IMR-90 (cell line): ENCODE results near the gene PRDM12. TPM values are rescaled to one million over a fixed set of nuclear protein-coding genes. Genes with fewer than 3 reads are reported as not detected.

Experiments
- ATAC-seq: fragments of 200-7000 bp; cut with Tn5 transposase; 2 replicates; pipeline ENCODE4 v1.9.1; 2020; ENCODE audit warnings: low read depth, mild to moderate bottlenecking, moderate library complexity
- BruUV-seq: library from RNA; stranded (reverse); fragments of 400-500 nt; replicated peaks from 2 replicates; lab custom pipeline; 2021; lab: Mats Ljungman, UMichigan
- CTCF ChIA-PET: fragments of 300-600 bp; formaldehyde crosslinking; extraction: SDS; loops from one replicate; lab custom pipeline; 2021; ENCODE audit warnings: antibody characterized with exemption; lab: Yijun Ruan, JAX
- POLR2A ChIA-PET: fragments of 300-600 bp; sonication (Branson Sonifier 250); formaldehyde crosslinking; loops from one replicate; lab custom pipeline; 2022; ENCODE audit warnings: antibody characterized with exemption; ENCODE audit not compliant: unreplicated experiment; lab: Charles Lee
- DNase-seq: peaks from one replicate; pipeline ENCODE4 v3.0.0; 2013
- H2AFZ ChIP-seq: replicated peaks from 2 replicates; pipeline ENCODE3; 2013; ENCODE audit warnings: low read length, mild to moderate bottlenecking; ENCODE audit not compliant: poor library complexity
- H2AK5ac ChIP-seq: 2 replicates; pipeline ENCODE4 v1.6.1; 2013; ENCODE audit warnings: low read depth, low read length, inconsistent platforms
- H2AK9ac ChIP-seq: replicated peaks from 2 replicates; pipeline ENCODE3; 2013; ENCODE audit warnings: mild to moderate bottlenecking, low read depth, low read length, moderate library complexity; ENCODE audit not compliant: poor library complexity
- H2BK120ac ChIP-seq: 2 replicates; pipeline ENCODE4 v1.6.1; 2013; ENCODE audit warnings: low read depth, low read length, inconsistent platforms
- H2BK15ac ChIP-seq: 3 replicates; pipeline ENCODE4 v1.6.1; 2013; ENCODE audit warnings: low read depth, low read length, inconsistent platforms
- H2BK20ac ChIP-seq: 2 replicates; pipeline ENCODE4 v1.6.1; 2013; ENCODE audit warnings: low read depth, mild to moderate bottlenecking, inconsistent platforms, low read length, moderate library complexity
- H2BK5ac ChIP-seq: 2 replicates; pipeline ENCODE4 v1.6.1; 2013; ENCODE audit warnings: mild to moderate bottlenecking, low read depth, low read length, inconsistent platforms; ENCODE audit not compliant: poor library complexity, severe bottlenecking
- H3K14ac ChIP-seq: replicated peaks from 2 replicates; pipeline ENCODE4 v1.6.1; 2013; ENCODE audit warnings: low read depth, low read length, inconsistent platforms
- H3K18ac ChIP-seq: 2 replicates; pipeline ENCODE4 v1.6.1; 2013; ENCODE audit warnings: low read depth, low read length, control low read depth
- H3K23ac ChIP-seq: 2 replicates; pipeline ENCODE4 v1.6.1; 2013; ENCODE audit warnings: low read depth, low read length, inconsistent platforms
- H3K27ac ChIP-seq: 2 replicates; pipeline ENCODE4 v1.5.1; 2013; ENCODE audit warnings: mild to moderate bottlenecking, control low read depth, low read length; ENCODE audit not compliant: insufficient read depth
- H3K27me3 ChIP-seq: 2 replicates; pipeline ENCODE4 v1.6.1; 2013; ENCODE audit warnings: low read length; ENCODE audit not compliant: control insufficient read depth, insufficient read depth
- H3K36me3 ChIP-seq: 2 replicates; pipeline ENCODE4 v1.6.1; 2013; ENCODE audit warnings: low read length, mixed read lengths; ENCODE audit not compliant: control insufficient read depth, insufficient read depth
- H3K4ac ChIP-seq: 2 replicates; pipeline ENCODE4 v1.6.1; 2013; ENCODE audit warnings: low read depth, low read length, inconsistent platforms
- H3K4me1 ChIP-seq: 2 replicates; pipeline ENCODE4 v1.6.1; 2013; ENCODE audit warnings: low read length, mixed read lengths; ENCODE audit not compliant: control insufficient read depth, insufficient read depth
- H3K4me2 ChIP-seq: 2 replicates; pipeline ENCODE4 v1.6.1; 2013; ENCODE audit warnings: low read depth, mild to moderate bottlenecking, control low read depth, low read length, moderate library complexity
- H3K4me3 ChIP-seq: 2 replicates; pipeline ENCODE4 v1.5.1; 2013; ENCODE audit warnings: low read depth, mild to moderate bottlenecking, control low read depth, low read length, moderate library complexity; ENCODE audit not compliant: insufficient read depth
- H3K56ac ChIP-seq: 2 replicates; pipeline ENCODE4 v1.6.1; 2013; ENCODE audit warnings: low read length, inconsistent platforms; ENCODE audit not compliant: insufficient read depth; ENCODE audit errors: extremely low read depth
- H3K79me1 ChIP-seq, 2 experiments: 2 replicates each; pipeline ENCODE4 v1.6.1; 2013; ENCODE audit warnings: low read length in 2 of 2, inconsistent platforms in 1 of 2, low read depth in 1 of 2
- H3K9ac ChIP-seq: 2 replicates; pipeline ENCODE4 v1.6.1; 2013; ENCODE audit warnings: low read depth, low read length, control low read depth
- H3K9me1 ChIP-seq: 2 replicates; pipeline ENCODE4 v1.6.1; 2013; ENCODE audit warnings: low read length, inconsistent platforms; ENCODE audit not compliant: insufficient read depth
- H3K9me3 ChIP-seq: 2 replicates; pipeline ENCODE4 v1.6.1; 2013; ENCODE audit warnings: low read length; ENCODE audit not compliant: control insufficient read depth, insufficient read depth
- H4K20me1 ChIP-seq: 2 replicates; pipeline ENCODE4 v1.6.1; 2013; ENCODE audit warnings: low read length, inconsistent platforms; ENCODE audit not compliant: insufficient read depth
- H4K5ac ChIP-seq: 2 replicates; pipeline ENCODE4 v1.6.1; 2013; ENCODE audit warnings: mild to moderate bottlenecking, low read depth, low read length, control low read depth
- H4K8ac ChIP-seq, 2 experiments: 2 replicates each; pipeline ENCODE4 v1.6.1; 2013; ENCODE audit warnings: low read depth in 2 of 2, low read length in 2 of 2, control low read depth in 1 of 2, inconsistent platforms in 1 of 2
- H4K91ac ChIP-seq: 2 replicates; pipeline ENCODE4 v1.6.1; 2013; ENCODE audit warnings: low read depth, low read length, inconsistent platforms; ENCODE audit not compliant: insufficient read depth
- BHLHE40 ChIP-seq: fragments of 150-350 bp; IDR thresholded peaks from 2 replicates; pipeline ENCODE4 v1.6.1; 2016; ENCODE audit warnings: mild to moderate bottlenecking, low read depth, low read length
- CEBPB ChIP-seq: IDR thresholded peaks from 2 replicates; pipeline ENCODE4 v1.6.1; 2012; ENCODE audit warnings: low read depth, low read length, improper control_type of control experiment
- CHD1 ChIP-seq: IDR thresholded peaks from 2 replicates; pipeline ENCODE4 v1.6.1; 2012; ENCODE audit warnings: low read depth, low read length, improper control_type of control experiment
- CTCF ChIP-seq: conservative IDR thresholded peaks from 2 replicates; pipeline ENCODE4 v1.5.1; 2012; ENCODE audit warnings: mild to moderate bottlenecking, low read depth, low read length, improper control_type of control experiment
- ELK1 ChIP-seq: fragments of 150-350 bp; IDR thresholded peaks from 2 replicates; pipeline ENCODE4 v1.6.1; 2016; ENCODE audit warnings: low read depth, mild to moderate bottlenecking, low read length, moderate library complexity, borderline replicate concordance
- FOS ChIP-seq: fragments of 150-350 bp; IDR thresholded peaks from 2 replicates; pipeline ENCODE4 v1.6.1; 2016; ENCODE audit warnings: low read depth, low read length
- MAFK ChIP-seq: IDR thresholded peaks from 2 replicates; pipeline ENCODE4 v1.6.1; 2012; ENCODE audit warnings: low read depth, low read length, improper control_type of control experiment
- MAZ ChIP-seq: IDR thresholded peaks from 2 replicates; pipeline ENCODE4 v1.6.1; 2012; ENCODE audit warnings: low read depth, mild to moderate bottlenecking, low read length, improper control_type of control experiment, moderate library complexity, borderline replicate concordance
- MXI1 ChIP-seq: IDR thresholded peaks from 2 replicates; pipeline ENCODE4 v1.6.1; 2012; ENCODE audit warnings: low read depth, mild to moderate bottlenecking, low read length, moderate library complexity, borderline replicate concordance
- NFE2L2 ChIP-seq: fragments of 150-350 bp; IDR thresholded peaks from 2 replicates; pipeline ENCODE4 v1.6.1; 2016; ENCODE audit warnings: low read depth, mild to moderate bottlenecking, low read length
- POLR2A ChIP-seq: IDR thresholded peaks from 2 replicates; pipeline ENCODE4 v1.6.1; 2012; ENCODE audit warnings: mild to moderate bottlenecking, low read depth, low read length
- RAD21 ChIP-seq: IDR thresholded peaks from 2 replicates; pipeline ENCODE4 v1.6.1; 2012; ENCODE audit warnings: low read length, improper control_type of control experiment
- RCOR1 ChIP-seq: IDR thresholded peaks from 2 replicates; pipeline ENCODE4 v1.6.1; 2012; ENCODE audit warnings: mild to moderate bottlenecking, low read length, improper control_type of control experiment; ENCODE audit not compliant: insufficient replicate concordance
- RFX5 ChIP-seq: IDR thresholded peaks from 2 replicates; pipeline ENCODE4 v1.8.0; 2012; ENCODE audit warnings: low read depth, mild to moderate bottlenecking, low read length, moderate library complexity
- SMC3 ChIP-seq: fragments of 150-350 bp; IDR thresholded peaks from 2 replicates; pipeline ENCODE4 v1.6.1; 2016; ENCODE audit warnings: low read depth, mild to moderate bottlenecking, antibody characterized with exemption, low read length, moderate library complexity
- USF2 ChIP-seq: fragments of 150-350 bp; IDR thresholded peaks from 2 replicates; pipeline ENCODE4 v1.6.1; 2017; ENCODE audit warnings: mild to moderate bottlenecking, antibody characterized with exemption, low read length, low read depth
- WGBS, 2 experiments: methylation state at CpG; one replicate each; pipeline versions ENCODE4 v1.1.5 to v1.1.7; 2013; ENCODE audit warnings: missing lambda C conversion rate in 2 of 2; ENCODE audit not compliant: insufficient read length in 1 of 2; ENCODE audit errors: extremely low coverage in 2 of 2; 5-methylcytosine and 5-hydroxymethylcytosine counted together
- dilution Hi-C: fragments of 300-500 bp; cut with HindIII; formaldehyde crosslinking; loops from one replicate; pipeline ENCODE4 v1.14.3; 2018; ENCODE audit warnings: low sequenced_read_pairs; ENCODE audit not compliant: unreplicated experiment
- in situ Hi-C: fragments of 300-500 bp; cut with MboI; formaldehyde crosslinking; loops from 3 replicates; pipeline ENCODE4 v1.14.3; 2019; ENCODE audit warnings: low sequenced_read_pairs, inconsistent platforms, mixed read lengths
- intact Hi-C: fragments of 100-400 bp; cut with micrococcal nuclease; formaldehyde crosslinking; loops from 2 replicates; pipeline ENCODE4 v1.10.0; 2022
- polyA plus RNA-seq, 3 experiments: library from polyadenylated mRNA; depleted of rRNA; stranded (reverse); fragments of >200 nt; gene quantifications; 2 replicates each; pipeline ENCODE4 v1.2.3, GENCODE V29; 2012; ENCODE audit warnings: low replicate concordance in 1 of 3
- total RNA-seq: library from RNA; depleted of rRNA; stranded (reverse); fragments of >200 nt; gene quantifications from 2 replicates; pipeline ENCODE4 v1.2.3, GENCODE V29; 2012

PRDM12 gene
- total and polyA plus RNA-seq, 2 of the 4 experiments (the other 2 are of a cell fraction), result not detected

DNA sequence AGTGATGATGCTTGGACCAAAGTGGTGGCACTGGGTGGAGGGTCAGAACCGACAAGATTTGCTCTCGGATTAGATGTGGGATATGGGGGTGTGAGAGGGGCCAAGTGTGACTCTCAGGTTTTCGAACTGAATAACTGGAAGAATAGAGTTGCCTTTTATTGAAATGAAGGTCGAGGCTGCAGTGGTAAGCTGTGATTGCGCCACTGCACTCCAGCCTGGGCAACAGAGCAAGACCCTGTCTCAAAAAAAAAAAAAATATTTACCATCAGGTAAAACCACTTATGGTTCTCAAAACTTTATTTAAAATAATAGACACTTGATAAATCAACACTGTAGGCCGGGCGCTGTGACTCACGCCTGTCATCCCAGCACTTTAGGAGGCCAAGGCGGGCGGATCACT lies 56.4 kb downstream of the PRDM12 start:
- intact Hi-C loops, result no loop called here
- H2BK15ac ChIP-seq, result no peak overlapping the region
- H3K79me1 ChIP-seq, result peaks cover 17 to 71% of the 10 kb centered on the region in 2 experiments
- no peaks in the 10 kb centered on the region for H3K9me3 ChIP-seq
- no peak overlapping the region for H2BK120ac ChIP-seq
- ATAC-seq (no peak), DNase-seq (no peak)
- no peak overlapping the region for H3K23ac ChIP-seq
- no peak overlapping the region for H3K4me2 ChIP-seq
- peaks cover 10% of the 10 kb centered on the region; the same call in 1 of the 2 replicates for H3K9me1 ChIP-seq
- H3K18ac ChIP-seq, result no peak overlapping the region
- WGBS, 2 experiments, result no CpG with 5 or more reads among the region's 10 CpGs
- H4K8ac ChIP-seq, result no peak overlapping the region
- no peak overlapping the region for H2AFZ ChIP-seq
- H4K20me1 ChIP-seq, result peaks cover 27% of the 10 kb centered on the region
- no peaks in the 10 kb centered on the region for H3K36me3 ChIP-seq
- H3K4ac ChIP-seq, result no peak overlapping the region
- no peak overlapping the region for H4K5ac ChIP-seq
- no peak overlapping the region for H3K14ac ChIP-seq
- dilution Hi-C loops, result no loop called here
- no peak overlapping the region for H2AK5ac ChIP-seq
- no peak overlapping the region for H2BK5ac ChIP-seq
- H3K9ac ChIP-seq, result no peak overlapping the region
- no peak overlapping the region for H3K27ac ChIP-seq
- no peak overlapping the region for H2AK9ac ChIP-seq
- no peaks in the 10 kb centered on the region for H3K27me3 ChIP-seq
- H3K56ac ChIP-seq, result no peak overlapping the region
- H3K4me1 ChIP-seq, result no peaks in the 10 kb centered on the region
- no peak for TF ChIP-seq ELK1
- TF ChIP-seq NFE2L2, result no peak
- no peak for TF ChIP-seq CTCF
- TF ChIP-seq FOS, result no peak
- no peak for TF ChIP-seq SMC3
- TF ChIP-seq MAFK, result no peak
- no peak for TF ChIP-seq CHD1
- no peak for TF ChIP-seq RAD21
- TF ChIP-seq CEBPB, result no peak
- TF ChIP-seq RFX5, result no peak
- TF ChIP-seq MXI1, result no peak
- no peak for TF ChIP-seq POLR2A
- no peak for TF ChIP-seq RCOR1
- no peak for TF ChIP-seq BHLHE40
- TF ChIP-seq USF2, result no peak
- TF ChIP-seq MAZ, result no peak
- ChIA-PET POLR2A (no interaction called here), CTCF (no interaction called here)
- BruUV-seq, result no TSS peak
- H4K91ac ChIP-seq, result no peak overlapping the region
- no peak overlapping the region for H2BK20ac ChIP-seq
- H3K4me3 ChIP-seq, result no peak overlapping the region
- in situ Hi-C loops, result loop anchor here (5.0 kb wide), 1 partner anchor 37 kb away; no protein-coding TSS in a partner anchor
